ENCODE measurements around the gene CASP6. TPM values are rescaled to one million over a fixed set of nuclear protein-coding genes. Genes with fewer than 3 reads are reported as not detected.

The CASP6 gene
- total and polyA plus RNA-seq, 11 donors: 3.5 to 16.4 (median 5.7) TPM

- intact Hi-C loops (cut with DNase I): loop anchor here (2.0 to 10.0 kb wide), 11 partner anchors 101 to 277 kb away; partner anchors contain the start of genes GAR1 (in 8 of the 10), SEC24B (in 3 of the 10), RRH (in 2 of the 10) and MCUB (in 1 of the 10)
- TF ChIP-seq, protein P1, sequence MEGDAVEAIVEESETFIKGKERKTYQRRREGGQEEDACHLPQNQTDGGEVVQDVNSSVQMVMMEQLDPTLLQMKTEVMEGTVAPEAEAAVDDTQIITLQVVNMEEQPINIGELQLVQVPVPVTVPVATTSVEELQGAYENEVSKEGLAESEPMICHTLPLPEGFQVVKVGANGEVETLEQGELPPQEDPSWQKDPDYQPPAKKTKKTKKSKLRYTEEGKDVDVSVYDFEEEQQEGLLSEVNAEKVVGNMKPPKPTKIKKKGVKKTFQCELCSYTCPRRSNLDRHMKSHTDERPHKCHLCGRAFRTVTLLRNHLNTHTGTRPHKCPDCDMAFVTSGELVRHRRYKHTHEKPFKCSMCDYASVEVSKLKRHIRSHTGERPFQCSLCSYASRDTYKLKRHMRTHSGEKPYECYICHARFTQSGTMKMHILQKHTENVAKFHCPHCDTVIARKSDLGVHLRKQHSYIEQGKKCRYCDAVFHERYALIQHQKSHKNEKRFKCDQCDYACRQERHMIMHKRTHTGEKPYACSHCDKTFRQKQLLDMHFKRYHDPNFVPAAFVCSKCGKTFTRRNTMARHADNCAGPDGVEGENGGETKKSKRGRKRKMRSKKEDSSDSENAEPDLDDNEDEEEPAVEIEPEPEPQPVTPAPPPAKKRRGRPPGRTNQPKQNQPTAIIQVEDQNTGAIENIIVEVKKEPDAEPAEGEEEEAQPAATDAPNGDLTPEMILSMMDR (IDR thresholded peaks at IDR 0.05): no peak
- no peak for TF ChIP-seq POLR2A (IDR thresholded peaks at IDR 0.05)
- H3K4me1 ChIP-seq: peaks cover 0 to 21% (median 16%) of the 10 kb centered on the region in 12 donors
- no peaks in the 10 kb centered on the region for H3K27me3 ChIP-seq
- DNase-seq: no peak
- ATAC-seq: no peak
- WGBS, 4 donors: 56 to 71% (median 56%) methylated on average over 21 of the region's 21 CpGs
- H3K36me3 ChIP-seq: peaks cover 0 to 17% (median 7%) of the 10 kb centered on the region in 9 donors
- H3K4me3 ChIP-seq: peak overlapping the region in 11 of 12 donors; percentile 59 to 97 (median 76)
- peak overlapping the region in 7 of 12 donors; percentile 83 to 90 (median 87) for H3K27ac ChIP-seq
- H3K9me3 ChIP-seq: peaks cover 0 to 3% (median 0%) of the 10 kb centered on the region in 12 donors
Observed at GRCh38 chr4:109701566-109702410, 1.5 kb downstream of the CASP6 start.

- 73 to 92% (median 87%) methylated on average over 8 of the region's 8 CpGs for WGBS, 4 donors
- TF ChIP-seq POLR2A (IDR thresholded peaks at IDR 0.05): no peak
- TF ChIP-seq, protein P1 (IDR thresholded peaks at IDR 0.05): no peak
- H3K4me3 ChIP-seq: no peak overlapping the region
- H3K9me3 ChIP-seq: peaks cover 0 to 3% (median 0%) of the 10 kb centered on the region in 12 donors
- H3K27ac ChIP-seq: no peak overlapping the region
- H3K4me1 ChIP-seq: peaks cover 0 to 21% (median 16%) of the 10 kb centered on the region in 12 donors
- intact Hi-C loops (cut with DNase I): loop anchor here (5.0 to 10.0 kb wide), 8 partner anchors 115 to 278 kb away; partner anchors contain the start of genes GAR1 (in 6 of the 10), RRH (in 2 of the 10), SEC24B (in 2 of the 10) and MCUB (in 1 of the 10)
- peaks cover 0 to 37% (median 24%) of the 10 kb centered on the region in 9 donors for H3K36me3 ChIP-seq
- no peak for ATAC-seq
- DNase-seq: no peak
- H3K27me3 ChIP-seq: no peaks in the 10 kb centered on the region
Observed at GRCh38 chr4:109699553-109700225, 3.6 kb downstream of the CASP6 start.

DNA sequence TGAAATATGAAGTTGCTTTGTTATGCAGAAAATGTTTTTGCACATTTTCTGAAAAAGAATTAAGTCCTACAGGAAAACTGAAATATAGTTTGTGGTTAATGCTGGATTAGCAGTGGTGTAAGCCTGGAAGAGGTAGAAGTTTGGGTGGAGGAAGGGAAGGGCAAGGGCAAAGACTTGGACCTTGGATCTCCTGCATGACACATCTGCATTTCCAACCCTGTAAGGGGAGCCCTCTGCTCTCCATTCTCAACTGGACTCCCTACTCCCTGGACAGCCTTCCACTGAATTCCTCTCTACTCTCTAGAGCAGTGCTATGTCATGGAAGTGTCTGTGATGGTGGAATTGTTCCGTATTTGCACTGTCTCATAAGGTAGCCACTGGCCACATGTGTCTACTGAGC lies 4.6 kb downstream of the CASP6 start:
- ATAC-seq (no peak), DNase-seq (no peak)
- Histone ChIP-seq H3K27ac (no peak overlapping the region), H3K4me1 (peaks cover 0 to 16% (median 11%) of the 10 kb centered on the region in 12 donors), H3K27me3 (no peaks in the 10 kb centered on the region), H3K36me3 (peaks cover 0 to 47% (median 33%) of the 10 kb centered on the region in 9 donors), H3K4me3 (no peak overlapping the region), H3K9me3 (peaks cover 0 to 3% (median 0%) of the 10 kb centered on the region in 12 donors)
- TF ChIP-seq, protein P1 (IDR thresholded peaks at IDR 0.05): no peak
- no peak for TF ChIP-seq POLR2A (IDR thresholded peaks at IDR 0.05)
- intact Hi-C loops (cut with DNase I): no loop called here
- WGBS, 4 donors: 94 to 100% (median 99%) methylated on average over 1 of the region's 1 CpG

All from heart left ventricle (tissue), 16 donors.